Renal cortical epithelial cell (primary cell): ENCODE results near the gene TSPOAP1. TPM values are rescaled to one million over a fixed set of nuclear protein-coding genes. Genes with fewer than 3 reads are reported as not detected.
A peak's percentile ranks its signal among the peaks of the same experiment; 100 is the strongest.

Source experiments
- DNase-seq: peaks from one replicate; pipeline ENCODE4 v3.0.0-alpha.2; 2011; ENCODE audit warnings: low read depth
- total RNA-seq: library from RNA; depleted of rRNA; stranded (reverse); fragments of >200 nt; gene quantifications from 2 replicates; pipeline ENCODE4 v1.2.3, GENCODE V29; 2014

The TSPOAP1 gene
- total RNA-seq, 1 donor from 2014 or later: 6.1 TPM

GRCh38 chr17:58316260-58316960 is 12.2 kb downstream of the TSPOAP1 start:
- no peak for DNase-seq

GRCh38 chr17:58315750-58316149 is 12.8 kb downstream of the TSPOAP1 start:
- no peak for DNase-seq

DNA sequence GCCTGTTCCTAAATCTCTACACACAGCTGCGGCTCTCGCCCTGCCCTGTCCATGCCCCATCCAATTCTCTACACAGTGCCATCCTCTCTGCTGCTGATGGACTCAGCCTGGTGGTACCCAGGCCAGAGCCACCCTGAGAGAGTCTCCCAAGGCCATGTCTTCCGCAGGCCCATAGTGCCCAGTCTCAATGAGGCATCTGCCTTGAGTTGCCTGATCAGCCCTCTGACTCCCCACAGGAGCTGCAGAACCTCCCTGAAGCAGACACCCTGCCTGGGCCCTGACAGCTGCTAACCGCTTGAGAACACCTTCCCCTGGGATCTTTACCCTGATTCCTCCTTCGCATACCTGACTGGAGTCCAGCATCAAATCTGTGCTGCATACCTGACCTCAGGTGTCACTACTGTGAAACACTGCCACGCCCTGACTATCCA is 13.3 kb downstream of the TSPOAP1 start:
- DNase-seq: no peak

- DNase-seq: no peak
These were observed 13.9 kb downstream of the TSPOAP1 start for GRCh38 chr17:58314706-58315015.

DNA sequence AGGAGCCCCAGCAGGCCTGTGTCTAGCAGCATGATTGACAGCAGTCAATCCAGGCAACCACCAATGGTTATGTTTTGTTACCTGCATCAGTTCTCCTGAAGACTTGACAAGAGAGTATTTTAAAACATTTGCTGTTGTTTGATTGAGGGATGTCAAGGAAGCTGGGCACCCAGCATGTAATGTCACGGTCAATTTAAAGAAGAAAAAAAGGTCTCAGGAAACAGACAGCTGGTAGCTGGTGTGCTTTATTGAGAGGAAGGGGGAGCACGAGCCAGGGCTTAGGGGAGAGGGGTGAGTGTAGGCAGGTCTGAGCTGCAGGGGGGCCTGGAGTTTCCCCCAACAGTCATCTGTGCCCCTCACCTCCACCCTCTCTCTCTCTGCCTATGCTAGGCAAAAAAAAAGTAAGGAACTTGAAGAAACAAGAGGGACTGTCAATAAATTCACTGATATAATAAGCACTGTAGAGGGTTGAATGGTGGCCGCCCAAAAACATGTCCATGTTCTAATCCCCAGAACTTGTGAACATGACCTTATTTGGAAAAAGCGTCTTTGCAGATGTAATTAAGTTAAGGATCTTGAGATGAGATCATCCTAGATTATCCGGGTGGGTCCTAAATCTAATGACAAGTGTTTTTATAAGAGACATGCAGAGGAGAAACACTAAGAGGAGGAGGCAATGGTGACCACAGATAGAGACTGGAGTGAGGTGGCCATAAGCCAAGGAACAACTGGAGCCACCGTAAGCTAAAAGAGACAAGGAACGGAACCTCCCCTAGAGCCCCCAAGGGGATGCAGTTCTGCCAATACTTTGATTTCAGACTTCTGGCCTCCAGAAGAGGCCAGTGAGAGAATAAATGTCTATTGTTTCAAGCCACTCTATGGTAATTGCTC is 14.5 kb downstream of the TSPOAP1 start:
- DNase-seq: no peak

- DNase-seq: no peak
These were observed 15.8 kb downstream of the TSPOAP1 start for GRCh38 chr17:58312829-58313228.

DNA sequence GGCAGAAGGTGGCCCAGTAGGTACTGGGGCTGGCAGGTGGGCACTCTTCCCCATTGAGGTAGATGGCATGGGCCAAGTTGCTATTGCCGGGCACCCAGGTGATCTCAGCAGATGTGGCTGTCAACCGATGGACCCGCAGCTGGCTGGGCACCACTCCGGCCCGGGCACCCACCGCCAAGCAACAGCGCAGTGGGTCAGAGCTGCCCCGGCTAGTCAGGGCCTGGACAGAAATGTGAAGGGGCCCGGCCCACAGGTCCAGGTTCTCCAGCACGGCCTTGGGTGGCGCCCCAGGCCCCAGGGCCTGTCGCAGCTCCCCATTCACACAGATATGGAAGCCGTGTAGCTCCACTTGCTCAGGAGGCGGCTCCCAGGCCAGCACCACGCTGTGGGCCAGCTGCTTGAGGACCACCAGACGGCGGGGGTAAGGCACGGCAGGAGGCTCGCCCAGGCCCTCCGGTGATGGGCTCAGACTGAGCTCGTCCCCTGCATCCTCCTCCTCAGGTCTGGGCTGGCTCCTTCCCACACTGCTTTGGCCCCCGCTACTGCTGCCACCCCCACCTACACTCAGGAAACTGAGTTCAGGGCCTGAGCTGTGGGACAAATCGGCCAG is 16.5 kb downstream of the TSPOAP1 start:
- no peak for DNase-seq

DNA sequence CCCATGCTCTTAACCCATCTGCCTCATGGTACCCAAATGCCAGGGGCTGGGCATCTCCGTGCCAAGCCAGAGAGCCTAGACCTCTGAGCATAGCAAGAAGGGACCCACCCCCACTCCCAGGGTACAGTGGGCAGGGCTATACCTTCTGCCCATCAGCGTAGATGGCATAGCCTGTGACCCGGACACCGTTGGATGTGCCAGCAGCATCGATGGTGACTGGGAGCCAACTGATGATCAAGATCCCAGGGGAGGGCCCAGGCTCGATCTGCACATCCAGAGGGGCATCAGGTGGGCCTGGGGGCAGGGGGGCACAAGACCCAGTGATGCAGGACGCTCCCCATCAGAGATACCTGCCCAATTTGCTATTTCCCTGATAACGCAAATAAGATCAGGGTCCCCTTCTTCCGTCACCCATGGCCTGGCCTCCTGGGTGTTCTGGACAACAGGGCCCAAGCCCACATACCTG is 17.1 kb downstream of the TSPOAP1 start:
- DNase-seq: no peak

DNA sequence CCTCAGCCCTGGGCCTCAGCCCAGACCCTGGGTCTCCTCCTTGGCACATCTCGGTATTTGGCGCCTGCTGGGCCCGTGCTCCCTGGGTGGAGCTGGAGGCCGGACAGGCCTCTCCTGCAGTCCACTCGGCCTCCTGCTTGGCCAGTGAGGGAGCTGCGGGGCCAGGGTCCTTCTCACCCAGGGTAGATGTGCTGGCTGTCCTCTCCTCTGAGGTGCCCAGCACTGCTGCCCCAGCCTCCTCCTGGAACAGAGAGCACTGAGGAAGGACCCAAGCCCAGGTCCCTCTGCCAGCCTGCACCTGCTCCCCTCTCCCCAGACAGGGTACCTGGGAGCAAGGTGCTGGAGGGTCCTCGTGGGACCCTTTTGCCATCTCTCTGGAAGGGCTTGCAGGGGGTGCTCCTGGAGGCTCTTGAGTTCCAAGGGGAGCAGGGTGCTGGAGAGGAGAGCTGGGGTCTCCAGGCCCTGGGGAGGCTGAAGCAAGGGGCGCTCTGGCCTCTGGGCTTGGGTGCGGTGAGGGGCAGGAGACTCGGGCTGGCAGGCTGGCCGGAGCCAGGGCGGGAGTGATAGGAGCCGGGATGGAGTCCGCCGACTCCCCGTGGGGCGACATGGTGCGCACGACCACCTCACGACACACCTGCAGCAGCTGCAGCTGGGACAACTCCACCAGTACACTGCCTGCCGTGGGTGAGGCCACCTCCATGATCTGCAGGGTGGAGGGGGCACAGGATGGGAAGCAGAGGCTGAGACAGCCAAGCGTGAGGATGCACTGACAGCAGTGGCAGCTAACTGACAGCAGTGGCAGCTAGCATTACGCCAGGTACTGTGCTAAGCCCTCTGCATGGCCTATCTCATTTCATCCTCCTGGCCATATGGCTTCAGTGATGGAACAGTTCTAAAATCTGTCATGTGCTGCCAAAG is 17.8 kb downstream of the TSPOAP1 start:
- no peak for DNase-seq

- no peak for DNase-seq
These were observed 18.7 kb downstream of the TSPOAP1 start for GRCh38 chr17:58309918-58310259.

DNA sequence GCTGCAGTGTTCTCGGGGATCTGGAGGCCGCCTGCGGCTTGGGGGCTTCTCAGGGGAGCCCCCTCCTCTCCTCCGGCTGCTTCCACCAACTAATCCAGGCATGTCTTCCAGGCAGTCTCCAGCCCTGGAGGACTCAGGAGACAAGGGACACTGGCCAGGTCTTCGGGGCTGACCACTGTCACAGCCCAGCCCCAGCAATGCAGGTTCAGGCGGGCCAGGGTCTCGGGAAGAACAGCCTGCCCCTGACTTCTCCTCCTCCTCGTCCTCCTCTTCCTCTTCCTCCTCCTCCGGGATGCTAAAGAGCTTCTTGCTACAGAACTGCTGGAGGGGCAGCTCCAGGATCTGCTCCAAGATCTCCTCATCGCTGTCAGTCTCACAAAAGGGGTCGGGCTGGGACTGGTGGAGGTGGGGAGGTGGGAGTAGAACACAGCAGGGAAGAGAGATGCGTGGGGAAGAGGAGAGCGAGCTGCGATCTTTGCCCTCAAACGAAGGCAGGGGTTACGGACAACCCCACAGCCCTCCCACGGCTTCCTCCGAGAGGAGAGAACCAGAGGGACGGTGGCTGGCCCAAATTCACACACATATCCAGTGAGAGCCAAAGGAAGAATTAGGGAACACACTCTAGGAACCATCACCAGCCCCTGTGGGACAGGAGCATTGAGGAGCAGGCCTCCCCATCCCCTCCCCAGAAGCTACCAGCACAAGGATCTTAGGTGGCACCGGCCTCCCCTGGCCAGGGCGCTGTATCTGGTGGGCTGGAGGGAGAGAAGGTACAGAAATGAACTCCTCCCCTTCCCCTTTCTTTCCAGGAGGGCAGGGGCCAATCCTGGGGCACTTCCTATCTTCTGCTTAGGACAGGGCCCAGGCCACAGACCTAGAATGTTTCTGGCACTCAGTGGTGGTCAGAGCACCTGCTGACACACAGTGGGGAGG is 19.3 kb downstream of the TSPOAP1 start:
- no peak for DNase-seq

- DNase-seq: no peak
These were observed 20.2 kb downstream of the TSPOAP1 start for GRCh38 chr17:58308173-58308984.

DNA sequence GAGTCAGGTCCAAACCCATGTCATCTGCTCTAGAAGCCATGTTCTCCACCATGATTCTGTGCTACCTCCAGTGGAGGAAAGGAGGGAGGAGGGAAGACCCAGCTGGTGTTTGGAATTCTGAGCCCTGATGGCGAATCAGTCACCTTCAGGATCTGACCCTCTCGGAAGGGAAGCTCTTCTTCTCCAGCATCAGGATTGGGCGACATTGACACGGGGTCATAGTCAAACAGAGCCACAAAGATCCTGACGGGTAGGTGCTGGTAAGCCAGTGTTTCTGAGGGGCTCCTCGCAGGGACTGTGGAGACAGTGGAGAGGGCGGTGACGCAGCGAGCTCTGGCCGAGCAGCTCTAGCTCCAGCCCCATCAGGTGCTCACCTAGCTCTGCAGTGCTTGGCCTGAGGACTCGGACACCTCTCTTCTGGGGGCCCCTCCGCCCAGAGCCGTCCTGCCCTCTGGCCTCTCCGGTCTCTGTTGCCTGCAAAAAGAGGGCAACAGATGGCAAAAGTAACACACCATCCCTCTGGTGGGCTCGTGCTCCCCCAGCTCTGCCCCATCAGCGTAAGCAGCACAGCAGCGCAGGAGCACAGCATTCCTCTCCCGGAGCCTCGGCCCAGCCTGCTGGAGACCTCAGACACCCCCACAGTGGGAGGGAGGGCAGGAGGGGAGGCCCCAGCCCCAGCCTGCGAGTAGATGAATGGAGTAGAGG is 21.0 kb downstream of the TSPOAP1 start:
- DNase-seq: no peak

DNA sequence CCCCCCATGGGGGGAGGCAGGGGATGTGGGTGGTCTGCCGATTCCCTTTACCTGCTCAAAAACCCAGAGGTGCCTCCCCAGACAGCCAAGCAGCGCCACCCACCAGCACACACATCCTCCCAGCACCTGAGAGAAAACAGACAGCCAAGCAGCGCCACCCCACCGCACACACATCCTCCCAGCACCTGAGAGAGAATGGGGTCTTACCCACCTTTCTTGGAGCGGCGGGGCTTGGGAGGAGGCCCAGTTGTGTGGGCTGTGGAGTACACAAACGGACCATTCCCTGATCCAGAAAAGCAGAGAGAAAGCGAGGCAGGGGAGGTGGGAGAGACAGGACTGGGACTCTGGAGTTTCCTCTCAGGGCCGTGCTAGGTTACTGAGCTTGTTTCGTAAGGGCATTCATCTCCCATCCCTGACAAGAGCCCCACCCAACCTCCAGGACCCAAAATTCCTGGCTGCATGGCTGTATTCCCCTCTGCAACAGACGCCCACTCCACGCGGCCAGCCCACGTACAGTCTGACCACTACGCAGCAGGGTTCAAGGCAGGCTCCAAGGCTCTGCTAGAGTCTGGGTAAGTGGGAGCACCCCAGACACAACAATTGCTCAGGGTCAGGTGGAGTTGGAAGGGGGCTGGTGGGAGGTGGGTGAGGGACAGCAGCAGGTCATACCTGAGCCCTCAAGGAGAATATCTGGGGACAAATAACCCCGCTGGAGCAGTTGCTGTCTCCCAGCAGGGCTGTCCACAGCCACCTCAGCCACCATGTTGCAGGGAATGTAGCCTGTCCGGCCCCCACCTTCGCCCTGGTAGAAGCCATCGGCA is 22.3 kb downstream of the TSPOAP1 start:
- no peak for DNase-seq

- no peak for DNase-seq
These were observed 23.0 kb downstream of the TSPOAP1 start for GRCh38 chr17:58305626-58306025.

GRCh38 chr17:58304750-58305486 is 23.7 kb downstream of the TSPOAP1 start:
- DNase-seq: no peak

GRCh38 chr17:58303971-58304749 is 24.4 kb downstream of the TSPOAP1 start:
- DNase-seq: peak; percentile 9
